Fibroblast of the conjunctiva (primary cell): ENCODE data around the gene AGK.
"Not testable (repeated sequence)": the region's sequence is repeated elsewhere in the genome, so short reads cannot be mapped to it uniquely, and the experiment has no call there.

Source experiments
- DNase-seq: peaks from one replicate; pipeline ENCODE4 v3.0.0-alpha.2; 2010; ENCODE audit warnings: low read depth

Gene AGK

DNA sequence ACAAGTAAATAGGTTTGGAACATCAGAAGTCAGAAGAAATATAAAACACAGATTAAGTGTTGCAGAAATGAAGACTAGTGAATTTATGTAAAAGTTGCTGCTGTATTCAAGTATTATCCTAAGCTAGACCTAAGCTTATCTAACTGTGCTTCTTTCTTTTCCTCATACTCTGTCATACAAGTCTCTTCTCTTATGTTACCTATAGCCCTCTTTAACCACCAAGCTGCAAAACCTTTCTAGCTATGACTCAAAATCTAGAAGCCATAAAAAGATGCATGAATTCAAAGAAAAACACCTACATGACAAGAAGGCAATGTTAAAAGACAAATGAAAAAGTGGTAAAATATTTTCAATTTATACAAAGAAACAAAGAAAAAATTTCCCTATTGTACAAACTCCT lies 127.8 kb downstream of the AGK start:
- DNase-seq: no peak

DNA sequence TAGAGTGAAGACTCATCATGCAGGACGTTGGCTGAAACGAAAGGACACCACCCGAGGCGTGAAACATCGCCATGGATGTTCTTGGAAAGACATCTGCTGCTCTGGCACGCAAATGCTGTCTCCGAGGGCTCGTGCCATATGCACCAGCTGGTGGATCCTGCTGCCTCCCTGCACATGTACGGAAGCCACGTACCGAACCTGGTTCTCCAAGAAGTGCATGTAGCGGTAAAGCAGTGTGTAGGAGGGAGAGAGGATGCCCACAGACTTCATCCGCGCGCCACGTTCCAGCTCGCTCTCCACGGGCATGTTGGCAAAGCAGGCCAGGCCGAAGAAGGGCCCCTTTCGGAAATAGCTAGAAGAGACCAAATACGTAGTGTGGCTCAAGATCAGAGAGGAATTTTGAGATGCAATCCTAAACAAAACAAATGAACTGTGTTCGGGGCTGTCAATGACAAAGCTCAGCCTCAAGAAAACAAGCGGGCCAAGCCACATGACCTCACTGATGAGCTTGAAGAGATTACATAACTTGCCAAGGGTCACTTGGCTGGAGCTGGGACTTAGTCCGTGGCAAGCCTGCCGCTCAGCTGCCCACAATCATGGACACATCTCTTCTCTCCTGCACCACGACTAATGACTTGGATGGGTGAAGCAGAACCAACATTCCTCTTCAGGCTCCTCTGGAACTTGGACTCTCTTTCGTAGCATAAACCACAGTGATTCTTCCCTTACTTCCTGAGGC lies 134.2 kb downstream of the AGK start:
- no peak for DNase-seq

- no peak for DNase-seq
Measured at GRCh38 chr7:141686074-141686473, 134.9 kb downstream of the AGK start.

- DNase-seq: no peak
Measured at GRCh38 chr7:141686670-141687069, 135.5 kb downstream of the AGK start.

DNA sequence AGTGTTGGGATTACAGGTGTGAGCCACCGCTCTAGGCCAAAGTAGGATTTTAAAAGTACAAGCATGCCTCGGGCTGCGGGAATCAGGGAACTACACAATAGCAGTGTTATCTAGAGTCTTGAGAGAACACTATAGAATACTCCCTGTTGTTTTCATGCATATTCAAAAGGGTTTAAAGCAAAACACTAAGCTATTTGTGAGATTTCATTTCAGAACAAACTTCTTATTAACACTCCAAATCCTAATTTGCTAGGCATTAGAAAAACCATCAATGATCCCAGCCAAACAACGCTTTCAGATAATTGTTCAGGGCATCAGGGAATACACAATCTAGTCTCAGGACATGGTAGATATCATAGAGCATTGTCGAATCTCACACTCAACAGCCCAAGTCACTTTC lies 136.8 kb downstream of the AGK start:
- no peak for DNase-seq

GRCh38 chr7:141689072-141689825 lies 138.0 kb downstream of the AGK start:
- not testable (repeated sequence) for DNase-seq

GRCh38 chr7:141691540-141691939 lies 140.3 kb downstream of the AGK start:
- no peak for DNase-seq

DNA sequence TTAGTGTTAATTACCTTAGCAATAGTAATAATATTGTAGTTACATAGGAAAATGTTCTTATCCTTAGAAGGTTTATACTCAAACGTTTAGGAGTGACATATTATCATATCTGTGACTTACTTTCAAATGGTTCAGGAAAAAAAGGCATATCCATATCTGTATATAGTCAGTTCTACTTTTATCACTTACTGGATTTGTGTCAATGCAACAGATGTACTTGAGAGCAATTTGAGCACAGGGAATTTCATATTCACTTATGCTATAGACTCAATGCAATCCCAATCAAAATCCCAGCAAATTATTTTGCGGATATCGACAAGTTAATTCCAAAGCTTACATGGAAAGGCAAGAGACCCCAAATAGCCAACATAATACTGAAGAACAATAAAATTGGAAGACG lies 140.8 kb downstream of the AGK start:
- no peak for DNase-seq

- DNase-seq: no peak
Measured at GRCh38 chr7:141693082-141693481, 141.9 kb downstream of the AGK start.

DNA sequence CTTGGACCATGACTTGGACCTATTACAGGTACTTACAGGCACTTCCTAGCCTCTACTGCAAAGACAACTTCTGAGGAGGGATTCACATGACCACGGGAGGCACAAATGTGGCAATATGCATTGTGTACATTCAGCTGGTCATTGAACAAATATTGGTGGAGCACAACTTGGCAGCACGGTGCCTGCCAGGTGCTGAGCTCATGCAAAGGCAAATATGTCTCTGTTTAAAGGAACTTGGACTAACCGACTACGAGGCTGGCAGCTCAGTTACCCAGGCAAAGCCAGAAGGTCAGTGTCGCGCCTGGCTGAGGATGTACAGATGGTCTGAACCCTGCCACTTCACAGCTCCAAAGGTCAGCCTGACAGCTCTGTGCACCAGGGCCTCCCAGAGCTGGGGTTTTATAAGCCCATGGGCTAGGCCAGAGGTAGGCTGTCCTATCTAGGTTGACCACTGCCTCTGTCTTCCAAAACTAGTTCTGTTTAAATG lies 144.6 kb downstream of the AGK start:
- DNase-seq: no peak

GRCh38 chr7:141696348-141696747 lies 145.1 kb downstream of the AGK start:
- DNase-seq: no peak

- DNase-seq: no peak
Measured at GRCh38 chr7:141697211-141697871, 146.1 kb downstream of the AGK start.

GRCh38 chr7:141698247-141699015 lies 147.2 kb downstream of the AGK start:
- DNase-seq: no peak

DNA sequence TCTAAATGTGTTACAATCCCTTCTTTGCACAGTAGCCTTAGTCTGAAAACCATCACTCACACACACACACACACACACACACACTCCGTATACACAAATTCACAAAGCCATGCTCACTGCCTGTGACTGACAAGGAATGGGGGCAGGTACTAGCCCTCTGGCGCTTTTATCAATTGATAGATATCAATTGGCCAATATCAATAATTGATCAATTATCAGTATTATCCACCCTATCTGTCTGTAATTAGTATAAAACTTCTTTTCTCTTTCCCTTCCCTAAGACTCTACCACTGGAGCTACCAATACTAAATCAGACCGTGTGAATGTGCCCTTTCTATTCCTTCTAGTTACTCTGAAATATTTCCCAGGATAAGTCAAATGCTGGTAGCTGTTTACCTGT lies 148.7 kb downstream of the AGK start:
- no peak for DNase-seq

DNA sequence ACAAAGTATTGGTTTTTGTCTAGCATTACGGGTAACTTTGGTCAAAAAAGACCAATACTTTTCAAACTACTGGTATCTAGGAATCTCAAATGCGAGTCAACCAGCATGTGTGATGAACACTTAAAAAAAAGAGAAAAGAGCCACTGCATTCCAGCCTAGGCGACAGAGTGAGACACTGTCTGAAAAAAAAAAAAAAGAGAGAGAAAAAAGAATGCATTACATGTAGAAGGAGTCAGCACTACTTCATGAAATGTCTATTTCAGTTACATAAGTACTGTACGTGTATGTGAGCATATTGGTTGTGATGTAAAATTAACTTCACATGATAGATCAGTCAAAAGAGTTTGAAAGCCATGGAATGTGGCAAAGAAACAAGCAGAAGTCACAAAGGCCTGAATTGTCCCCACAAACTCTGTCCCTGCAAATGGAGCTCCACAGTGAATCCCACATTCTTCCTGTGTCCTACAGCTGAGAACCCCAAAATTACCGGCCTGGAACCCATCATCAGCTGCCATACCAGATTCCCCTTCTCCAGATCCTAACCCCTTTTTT lies 149.2 kb downstream of the AGK start:
- no peak for DNase-seq

DNA sequence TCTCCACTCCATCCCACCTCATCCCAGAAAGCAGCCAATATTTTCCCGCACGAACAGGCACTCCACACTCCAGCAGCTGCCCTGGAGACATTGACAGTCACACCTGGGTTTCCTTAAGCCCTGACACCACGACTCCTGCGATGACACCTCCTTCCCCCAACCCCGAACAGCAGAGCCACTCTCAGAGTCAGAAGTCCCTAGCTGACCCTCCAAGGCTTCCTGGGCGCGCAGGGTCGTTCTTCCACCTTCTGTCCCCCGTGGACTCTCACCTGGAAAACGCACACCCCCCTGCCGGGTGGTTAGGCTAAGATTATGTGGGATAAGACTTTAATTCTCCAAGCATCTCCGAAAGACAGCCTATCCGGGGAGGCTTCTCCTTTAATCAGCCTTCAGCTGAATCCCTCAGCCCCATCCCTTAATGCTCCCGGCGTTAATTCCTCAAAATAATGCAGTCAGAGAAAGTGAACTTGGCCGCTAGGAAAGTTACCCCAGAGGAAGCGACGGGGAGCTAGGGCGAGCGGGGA lies 149.7 kb downstream of the AGK start:
- no peak for DNase-seq

GRCh38 chr7:141701489-141702046 lies 150.4 kb downstream of the AGK start:
- DNase-seq: no peak

- no peak for DNase-seq
Measured at GRCh38 chr7:141702047-141702567, 150.9 kb downstream of the AGK start, which contains the start of gene DENND11. TSS of gene DENND11 (minus strand) at chr7:141702166. CDS start at chr7:141702153, 13 bp downstream.

- DNase-seq: no peak
Measured at GRCh38 chr7:141702892-141703291, 151.7 kb downstream of the AGK start.

GRCh38 chr7:141704112-141704511 lies 152.9 kb downstream of the AGK start:
- no peak for DNase-seq

DNA sequence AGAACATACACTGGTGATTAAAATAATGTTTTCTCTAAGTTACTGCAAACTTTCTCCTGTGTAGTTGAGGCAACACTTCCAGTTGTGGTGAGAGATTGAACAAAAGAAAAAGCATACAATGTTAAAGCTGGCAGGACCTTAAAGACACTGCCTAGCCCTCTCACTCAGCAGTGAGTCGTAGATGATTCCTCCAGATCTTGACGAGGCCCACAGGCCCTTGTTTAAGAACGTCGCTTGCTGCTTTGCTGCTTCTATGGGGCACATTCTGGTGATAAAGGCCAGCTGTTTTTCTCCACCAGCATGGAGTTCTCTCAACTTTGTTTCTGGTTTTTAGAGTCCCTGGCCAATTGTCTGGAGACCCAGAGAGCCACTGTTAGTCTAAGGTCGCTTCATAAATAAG lies 153.5 kb downstream of the AGK start:
- DNase-seq: no peak
